GM08714 (cell line): ENCODE measurements around the gene ALK.

ENCODE experiments used
- H3K4me3 ChIP-seq: fragments of 200-500 bp; sonication (Bioruptor generic); 2 replicates; pipeline ENCODE4 v1.5.1; 2014; ENCODE audit warnings: mild to moderate bottlenecking, low read length, inconsistent platforms
- ZNF274 ChIP-seq: IDR thresholded peaks from 2 replicates; pipeline ENCODE4 v1.6.1; 2012; ENCODE audit warnings: mild to moderate bottlenecking, low read depth, low read length

Gene ALK

GRCh38 chr2:29393676-29394075 is 527.7 kb downstream of the ALK start:
- TF ChIP-seq ZNF274, result no peak
- no peak overlapping the region for H3K4me3 ChIP-seq

- TF ChIP-seq ZNF274, result no peak
- H3K4me3 ChIP-seq, result no peak overlapping the region
Measured at GRCh38 chr2:29392774-29393173, 528.6 kb downstream of the ALK start.

GRCh38 chr2:29390136-29390535 is 531.2 kb downstream of the ALK start:
- H3K4me3 ChIP-seq, result no peak overlapping the region
- TF ChIP-seq ZNF274, result no peak

GRCh38 chr2:29389686-29390085 is 531.7 kb downstream of the ALK start:
- TF ChIP-seq ZNF274, result no peak
- H3K4me3 ChIP-seq, result no peak overlapping the region

GRCh38 chr2:29388071-29388470 is 533.3 kb downstream of the ALK start:
- TF ChIP-seq ZNF274, result no peak
- no peak overlapping the region for H3K4me3 ChIP-seq

- TF ChIP-seq ZNF274, result no peak
- H3K4me3 ChIP-seq, result no peak overlapping the region
Measured at GRCh38 chr2:29382486-29382885, 538.9 kb downstream of the ALK start.

- no peak overlapping the region for H3K4me3 ChIP-seq
- TF ChIP-seq ZNF274, result no peak
Measured at GRCh38 chr2:29377788-29378187, 543.6 kb downstream of the ALK start.

- no peak for TF ChIP-seq ZNF274
Measured at GRCh38 chr2:29376541-29376940, 544.8 kb downstream of the ALK start.

GRCh38 chr2:29375843-29376242 is 545.5 kb downstream of the ALK start:
- no peak overlapping the region for H3K4me3 ChIP-seq
- no peak for TF ChIP-seq ZNF274

More at GRCh38 chr2:29376541-29376940, 544.8 kb downstream of the ALK start:
- no peak overlapping the region for H3K4me3 ChIP-seq

- no peak overlapping the region for H3K4me3 ChIP-seq
- no peak for TF ChIP-seq ZNF274
Measured at GRCh38 chr2:29374823-29375222, 546.6 kb downstream of the ALK start.

- H3K4me3 ChIP-seq, result no peak overlapping the region
Measured at GRCh38 chr2:29373870-29374269, 547.5 kb downstream of the ALK start.

GRCh38 chr2:29372185-29372584 is 549.2 kb downstream of the ALK start:
- no peak overlapping the region for H3K4me3 ChIP-seq
- no peak for TF ChIP-seq ZNF274

More at GRCh38 chr2:29373870-29374269, 547.5 kb downstream of the ALK start:
- no peak for TF ChIP-seq ZNF274

- H3K4me3 ChIP-seq, result no peak overlapping the region
- TF ChIP-seq ZNF274, result no peak
Measured at GRCh38 chr2:29370581-29371125, 550.7 kb downstream of the ALK start.

GRCh38 chr2:29370173-29370572 is 551.2 kb downstream of the ALK start:
- TF ChIP-seq ZNF274, result no peak
- H3K4me3 ChIP-seq, result no peak overlapping the region

- H3K4me3 ChIP-seq, result no peak overlapping the region
- TF ChIP-seq ZNF274, result no peak
Measured at GRCh38 chr2:29368659-29369040, 552.7 kb downstream of the ALK start.

GRCh38 chr2:29367986-29368658 is 553.3 kb downstream of the ALK start:
- no peak for TF ChIP-seq ZNF274
- no peak overlapping the region for H3K4me3 ChIP-seq

GRCh38 chr2:29363111-29363510 is 558.3 kb downstream of the ALK start:
- H3K4me3 ChIP-seq, result no peak overlapping the region

More at GRCh38 chr2:29363111-29363510, 558.3 kb downstream of the ALK start:
- no peak for TF ChIP-seq ZNF274
